ENCODE results near the gene ACSM2B.
"Not testable (repeated sequence)": the region's sequence is repeated elsewhere in the genome, so short reads cannot be mapped to it uniquely, and the experiment has no call there.

ACSM2B gene

GRCh38 chr16:20520103-20520502 is 56.1 kb downstream of the ACSM2B start:
- no peak for DNase-seq

- no peak for DNase-seq
Measured at GRCh38 chr16:20519231-20519630, 56.9 kb downstream of the ACSM2B start.

GRCh38 chr16:20517149-20517548 is 59.0 kb downstream of the ACSM2B start:
- no peak for DNase-seq

GRCh38 chr16:20515688-20516090 is 60.5 kb downstream of the ACSM2B start:
- DNase-seq, result no peak

- no peak for DNase-seq
Measured at GRCh38 chr16:20510323-20510722, 65.8 kb downstream of the ACSM2B start.

GRCh38 chr16:20507280-20507679 is 68.9 kb downstream of the ACSM2B start:
- DNase-seq, result no peak

GRCh38 chr16:20504418-20504817 is 71.7 kb downstream of the ACSM2B start:
- no peak for DNase-seq

GRCh38 chr16:20491448-20491847 is 84.7 kb downstream of the ACSM2B start:
- DNase-seq, result not testable (repeated sequence)

GRCh38 chr16:20490994-20491393 is 85.2 kb downstream of the ACSM2B start:
- not testable (repeated sequence) for DNase-seq

Measured in activated CD8-positive, alpha-beta memory T cell treated with anti-CD3 and anti-CD28 coated beads, Interleukin-2, amount 50 U/mL, for 48 hours (primary cell).